GM06990 (cell line): Measurements from ENCODE around the gene GET4.

Source experiments
- DNase-seq: peaks from one replicate; pipeline ENCODE4 v3.0.0-alpha.2; 2011; ENCODE audit not compliant: insufficient read length; ENCODE audit errors: extremely low read depth
- H3K27me3 ChIP-seq: replicated peaks from 2 replicates; pipeline ENCODE4 v1.6.0; 2011; ENCODE audit warnings: low read length; ENCODE audit not compliant: control insufficient read depth, insufficient read depth
- H3K36me3 ChIP-seq: 2 replicates; pipeline ENCODE4 v1.5.1; 2011; ENCODE audit warnings: low read length; ENCODE audit not compliant: control insufficient read depth, insufficient read depth
- H3K4me3 ChIP-seq: replicated peaks from 2 replicates; pipeline ENCODE4 v1.5.1; 2011; ENCODE audit warnings: low read depth, mild to moderate bottlenecking, control low read depth, low read length
- TF ChIP-seq, protein P1 (sequence below): IDR thresholded peaks from 2 replicates; pipeline ENCODE4 v1.5.1; 2011; ENCODE audit warnings: low read length, control low read depth, mild to moderate bottlenecking, inconsistent platforms; ENCODE audit not compliant: insufficient read depth, poor library complexity, severe bottlenecking

GET4 gene

DNA sequence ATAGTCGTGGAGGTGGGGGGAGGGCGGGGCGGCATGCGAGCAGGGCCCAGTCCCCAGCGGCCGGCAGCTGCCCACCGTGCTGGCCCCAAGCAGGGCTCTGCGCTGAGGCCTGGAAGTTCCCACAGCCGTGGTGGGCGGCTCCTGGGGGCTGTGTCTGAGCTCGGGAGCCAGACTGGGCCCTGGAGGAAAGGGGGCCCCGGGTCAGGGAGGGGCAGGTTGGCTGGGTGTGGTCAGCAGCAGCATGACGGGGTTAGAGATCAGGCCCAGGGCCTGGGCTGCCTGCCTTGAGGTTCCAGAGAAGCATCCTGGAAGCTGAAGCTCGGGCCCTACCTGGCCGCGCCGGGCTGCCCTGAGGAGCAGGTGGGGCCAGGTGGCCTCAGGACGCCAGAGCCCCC, 22.1 kb downstream of the GET4 start:
- DNase-seq: no peak
- peaks cover 32% of the 10 kb centered on the region for H3K36me3 ChIP-seq
- no peak overlapping the region for H3K4me3 ChIP-seq
- no peaks in the 10 kb centered on the region for H3K27me3 ChIP-seq
- TF ChIP-seq, protein P1, sequence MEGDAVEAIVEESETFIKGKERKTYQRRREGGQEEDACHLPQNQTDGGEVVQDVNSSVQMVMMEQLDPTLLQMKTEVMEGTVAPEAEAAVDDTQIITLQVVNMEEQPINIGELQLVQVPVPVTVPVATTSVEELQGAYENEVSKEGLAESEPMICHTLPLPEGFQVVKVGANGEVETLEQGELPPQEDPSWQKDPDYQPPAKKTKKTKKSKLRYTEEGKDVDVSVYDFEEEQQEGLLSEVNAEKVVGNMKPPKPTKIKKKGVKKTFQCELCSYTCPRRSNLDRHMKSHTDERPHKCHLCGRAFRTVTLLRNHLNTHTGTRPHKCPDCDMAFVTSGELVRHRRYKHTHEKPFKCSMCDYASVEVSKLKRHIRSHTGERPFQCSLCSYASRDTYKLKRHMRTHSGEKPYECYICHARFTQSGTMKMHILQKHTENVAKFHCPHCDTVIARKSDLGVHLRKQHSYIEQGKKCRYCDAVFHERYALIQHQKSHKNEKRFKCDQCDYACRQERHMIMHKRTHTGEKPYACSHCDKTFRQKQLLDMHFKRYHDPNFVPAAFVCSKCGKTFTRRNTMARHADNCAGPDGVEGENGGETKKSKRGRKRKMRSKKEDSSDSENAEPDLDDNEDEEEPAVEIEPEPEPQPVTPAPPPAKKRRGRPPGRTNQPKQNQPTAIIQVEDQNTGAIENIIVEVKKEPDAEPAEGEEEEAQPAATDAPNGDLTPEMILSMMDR: no peak

DNA sequence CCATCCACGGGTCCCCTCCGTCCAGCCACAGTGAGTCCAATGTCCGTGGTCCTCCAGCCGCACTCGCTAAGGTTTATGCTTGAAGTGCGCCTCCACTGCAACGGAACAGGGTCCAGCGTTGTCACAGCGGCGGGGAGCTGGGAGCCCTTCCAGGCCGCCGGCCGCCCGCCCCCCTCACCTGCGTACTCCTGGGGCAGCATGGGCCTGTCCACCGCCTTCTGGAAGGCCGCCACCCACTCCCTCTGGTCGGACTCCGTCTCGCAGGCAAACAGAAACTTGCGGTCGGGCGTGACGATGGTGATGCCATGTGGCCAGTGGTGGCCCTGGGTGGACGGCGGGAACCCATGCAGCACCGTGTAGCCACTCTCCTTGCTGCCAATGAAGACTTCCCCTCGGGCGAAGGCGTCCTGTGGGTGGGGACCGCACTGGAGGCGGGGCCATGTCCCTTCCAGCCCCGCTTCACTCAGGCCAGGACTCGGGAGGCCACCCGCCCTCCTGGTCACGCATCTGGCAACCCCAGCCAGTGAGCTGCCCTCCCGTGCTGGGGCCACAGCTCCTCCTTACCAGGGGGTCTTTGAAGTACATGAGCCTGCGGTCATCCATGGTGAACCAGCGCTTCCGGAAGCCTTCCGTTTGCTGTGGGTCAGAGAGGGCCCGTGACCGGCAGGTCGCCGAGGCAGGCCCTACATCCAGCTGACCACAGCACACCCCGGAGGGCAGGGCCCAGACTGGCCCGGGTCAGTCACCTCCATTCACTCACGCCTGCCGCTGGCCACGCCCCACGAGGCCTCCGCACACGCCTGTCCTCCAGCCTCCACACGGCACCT, 22.7 kb downstream of the GET4 start:
- peaks cover 27% of the 10 kb centered on the region for H3K36me3 ChIP-seq
- H3K27me3 ChIP-seq: no peaks in the 10 kb centered on the region
- no peak for DNase-seq
- H3K4me3 ChIP-seq: no peak overlapping the region
- TF ChIP-seq, protein P1: no peak

DNA sequence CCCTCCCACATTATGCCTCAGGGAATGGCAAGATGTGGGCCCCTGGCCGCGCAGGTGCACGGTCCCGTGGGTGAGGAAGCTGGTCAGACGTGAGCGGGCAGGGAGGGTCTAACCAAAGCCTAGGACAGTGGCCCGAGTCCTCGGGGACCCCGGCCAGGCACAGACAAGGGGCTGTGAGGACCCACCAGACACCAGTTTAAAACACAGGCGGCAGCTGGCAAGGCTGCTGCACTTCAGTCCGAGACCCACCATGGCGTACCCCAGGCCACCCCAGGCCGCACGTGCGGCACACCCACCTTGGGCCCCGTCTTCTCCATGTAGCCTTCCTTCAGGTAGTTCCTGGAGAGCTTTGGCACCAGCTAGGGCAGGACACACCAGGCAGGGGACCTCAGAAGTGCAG, 23.5 kb downstream of the GET4 start:
- peaks cover 24% of the 10 kb centered on the region for H3K36me3 ChIP-seq
- no peak for DNase-seq
- no peak overlapping the region for H3K4me3 ChIP-seq
- TF ChIP-seq, protein P1: no peak
- H3K27me3 ChIP-seq: no peaks in the 10 kb centered on the region

DNA sequence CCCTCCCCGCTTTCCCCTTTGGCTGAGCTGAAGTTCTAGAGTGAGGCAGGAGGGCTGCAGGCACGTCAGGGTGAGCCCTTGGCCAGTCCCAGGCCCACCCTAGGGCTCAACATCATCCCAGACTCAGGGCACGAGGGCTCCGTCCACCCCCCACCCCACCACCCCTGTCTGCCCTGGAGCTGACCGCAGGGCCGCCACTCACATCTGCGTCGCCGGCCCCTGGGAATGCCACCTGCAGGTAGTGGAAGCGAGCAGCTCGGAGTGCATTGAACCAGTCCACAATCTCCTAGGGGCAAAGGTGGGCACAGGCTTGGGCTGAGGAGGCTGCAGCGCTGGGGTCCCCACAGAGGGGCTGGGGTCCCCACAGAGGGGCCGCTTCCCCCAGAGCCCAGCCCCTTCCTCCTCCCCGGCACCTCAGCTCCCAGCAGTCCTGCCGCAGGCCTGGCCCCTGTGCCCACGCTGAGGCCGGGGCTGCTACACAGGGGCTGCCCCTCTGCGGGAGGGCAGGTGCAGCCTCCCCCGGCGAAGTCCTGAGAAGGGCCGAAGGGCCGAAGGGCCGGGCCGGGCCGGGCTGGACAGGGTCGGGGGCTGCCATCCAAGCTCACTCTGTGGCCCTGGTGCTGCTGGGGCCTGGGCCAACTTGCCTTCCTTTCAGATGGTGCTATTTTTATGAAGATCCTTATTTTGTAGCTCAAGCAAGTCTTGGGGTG, 24.1 kb downstream of the GET4 start:
- no peaks in the 10 kb centered on the region for H3K27me3 ChIP-seq
- no peak for DNase-seq
- TF ChIP-seq, protein P1: no peak
- no peak overlapping the region for H3K4me3 ChIP-seq
- H3K36me3 ChIP-seq: peaks cover 21% of the 10 kb centered on the region

DNA sequence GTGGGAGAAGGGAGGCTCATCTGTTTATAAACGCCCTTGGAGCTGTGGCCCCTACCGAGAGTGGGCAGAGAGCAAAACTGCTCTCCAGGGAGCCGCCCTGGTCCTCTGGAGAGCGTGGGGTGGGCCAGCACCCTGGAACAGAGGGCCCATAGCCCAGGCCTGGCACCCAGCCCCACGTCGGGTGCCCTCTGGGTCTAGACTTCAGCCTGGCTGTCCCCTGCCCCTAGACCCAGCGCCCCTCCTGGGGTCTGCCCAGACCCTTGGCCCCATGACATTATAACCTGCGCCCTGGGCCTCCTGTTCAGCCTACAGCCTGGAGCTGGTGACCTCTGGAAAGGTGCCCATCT, 24.7 kb downstream of the GET4 start:
- Histone ChIP-seq H3K27me3 (no peaks in the 10 kb centered on the region), H3K4me3 (no peak overlapping the region), H3K36me3 (peaks cover 16% of the 10 kb centered on the region)
- TF ChIP-seq, protein P1: no peak
- DNase-seq: no peak
